HepG2 (cell line): ENCODE measurements around the gene LZTS2. TPM values are rescaled to one million over a fixed set of nuclear protein-coding genes. Genes with fewer than 3 reads are reported as not detected.
A peak's percentile ranks its signal among the peaks of the same experiment; 100 is the strongest.

Experiments
- ATAC-seq: fragments of 200-7000 bp; cut with Tn5 transposase; 3 replicates; pipeline ENCODE4 v1.9.1; 2020; ENCODE audit warnings: mild to moderate bottlenecking, moderate library complexity
- BruUV-seq: library from RNA; stranded (reverse); fragments of 400-500 nt; replicated peaks from 2 replicates; lab custom pipeline; 2021; lab: Mats Ljungman, UMichigan
- CTCF ChIA-PET: fragments of 300-600 bp; formaldehyde crosslinking; extraction: SDS; loops from one replicate; lab custom pipeline; 2021; ENCODE audit warnings: low total read pairs, inconsistent platforms, low intra/inter-chr PET ratio; lab: Yijun Ruan, JAX
- POLR2A ChIA-PET: fragments of 350-600 bp; sonication (Branson Sonifier 250); formaldehyde crosslinking; loops from one replicate; lab custom pipeline; 2020; ENCODE audit warnings: antibody characterized with exemption, inconsistent platforms; lab: Yijun Ruan, JAX
- DNase-seq: peaks from one replicate; pipeline ENCODE4 v3.0.0-alpha.2; 2015; ENCODE audit warnings: low spot score
- FAIRE-seq: peaks from 3 replicates; lab custom pipeline; 2011; peaks lifted over from hg19 to GRCh38; lab: Jason Lieb, UNC
- H2AFZ ChIP-seq: one replicate; pipeline ENCODE4 v1.6.1; 2011; ENCODE audit warnings: low read length, inconsistent platforms
- H3K27ac ChIP-seq: fragments of 300-600 bp; 3 replicates; pipeline ENCODE4 v1.8.0; 2011; ENCODE audit warnings: mixed run types, mild to moderate bottlenecking, mixed read lengths, low read length, inconsistent platforms; ENCODE audit not compliant: insufficient read depth; ENCODE audit errors: extremely low read length
- H3K27me3 ChIP-seq, 2 experiments: fragments of 200-600 bp in 1 of 2; 2 replicates in 1 of 2; 3 replicates in 1 of 2; pipeline versions ENCODE4 v1.6.0 to v1.8.0; 2011; ENCODE audit warnings: low read length in 2 of 2, mild to moderate bottlenecking in 2 of 2, moderate library complexity in 2 of 2, inconsistent platforms in 1 of 2; ENCODE audit not compliant: insufficient read depth in 2 of 2, control insufficient read depth in 1 of 2
- H3K36me3 ChIP-seq, 2 experiments: fragments of 200-600 bp in 1 of 2; replicated peaks in 1 of 2; 2 replicates in 1 of 2; 3 replicates in 1 of 2; pipeline versions ENCODE4 v1.5.1 to v1.8.0; 2011; ENCODE audit warnings: low read length in 2 of 2, inconsistent platforms in 1 of 2; ENCODE audit not compliant: insufficient read depth in 2 of 2, control insufficient read depth in 1 of 2
- H3K4me1 ChIP-seq: 2 replicates; pipeline ENCODE4 v1.5.1; 2012; ENCODE audit warnings: low read length, inconsistent platforms; ENCODE audit not compliant: insufficient read depth
- H3K4me2 ChIP-seq: 2 replicates; pipeline ENCODE4 v1.6.0; 2011; ENCODE audit warnings: low read depth, low read length, inconsistent platforms
- H3K4me3 ChIP-seq, 3 experiments: fragments of 200-600 bp in 1 of 3; sonication (generic), shearing (Covaris generic) in 1 of 3; replicated peaks in 1 of 3; 2 replicates each; pipeline ENCODE4 v1.5.1; 2011 to 2016; ENCODE audit warnings: low read length in 3 of 3, inconsistent platforms in 2 of 3, low read depth in 2 of 3, mild to moderate bottlenecking in 2 of 3, control low read depth in 1 of 3, mixed read lengths in 1 of 3; ENCODE audit not compliant: insufficient read depth in 1 of 3
- H3K79me2 ChIP-seq: one replicate; pipeline ENCODE4 v1.6.1; 2011; ENCODE audit warnings: low read length, inconsistent platforms; ENCODE audit not compliant: insufficient read depth
- H3K9ac ChIP-seq: 2 replicates; pipeline ENCODE4 v1.6.0; 2011; ENCODE audit warnings: mild to moderate bottlenecking, low read depth, low read length, inconsistent platforms; ENCODE audit not compliant: insufficient read depth
- H3K9me3 ChIP-seq: 2 replicates; pipeline ENCODE4 v1.5.1; 2012; ENCODE audit warnings: mild to moderate bottlenecking, low read length
- H4K20me1 ChIP-seq: 2 replicates; pipeline ENCODE4 v1.6.0; 2011; ENCODE audit warnings: inconsistent platforms, mild to moderate bottlenecking, low read length, moderate library complexity; ENCODE audit not compliant: insufficient read depth
- HNRNPUL1 ChIP-seq: fragments of 200-400 bp; formaldehyde crosslinking; IDR thresholded peaks from 2 replicates; pipeline ENCODE4 v1.6.1; 2017; ENCODE audit warnings: low read depth, mild to moderate bottlenecking, low read length, moderate library complexity
- HOXA9 ChIP-seq: sonication (generic); formaldehyde crosslinking; IDR thresholded peaks from 2 replicates; pipeline ENCODE4 v1.8.1; 2022; ENCODE audit warnings: missing genetic modification reagents, mild to moderate bottlenecking, moderate library complexity, borderline replicate concordance
- POLR2AphosphoS5 ChIP-seq: IDR thresholded peaks from 2 replicates; pipeline ENCODE4 v1.6.1; 2012; ENCODE audit warnings: low read depth, low read length
- RBFOX2 ChIP-seq: fragments of 200-400 bp; formaldehyde crosslinking; IDR thresholded peaks from 2 replicates; pipeline ENCODE4 v1.6.1; 2017; ENCODE audit warnings: low read depth, mild to moderate bottlenecking, low read length
- REL ChIP-seq: sonication (generic); formaldehyde crosslinking; conservative IDR thresholded peaks from 2 replicates; pipeline ENCODE4 v1.8.0; 2022; ENCODE audit warnings: mild to moderate bottlenecking, missing genetic modification reagents, moderate library complexity
- SMC3 ChIP-seq: IDR thresholded peaks from 2 replicates; pipeline ENCODE4 v1.6.1; 2011; ENCODE audit warnings: low read length, improper control_type of control experiment
- ZFX ChIP-seq: sonication (generic); formaldehyde crosslinking; IDR thresholded peaks from 2 replicates; pipeline ENCODE4 v1.4.0; 2020; ENCODE audit warnings: mild to moderate bottlenecking, low read depth, missing genetic modification reagents, moderate library complexity
- ZNF10 ChIP-seq: sonication (generic); formaldehyde crosslinking; IDR thresholded peaks from 2 replicates; pipeline ENCODE4 v1.4.0; 2020; ENCODE audit warnings: mild to moderate bottlenecking, low read depth, missing genetic modification reagents, borderline replicate concordance
- ZNF570 ChIP-seq: sonication (generic); formaldehyde crosslinking; IDR thresholded peaks from 2 replicates; pipeline ENCODE4 v1.4.0; 2020; ENCODE audit warnings: mild to moderate bottlenecking, missing genetic modification reagents, borderline replicate concordance
- ZNF83 ChIP-seq: sonication (generic); formaldehyde crosslinking; IDR thresholded peaks from 2 replicates; pipeline ENCODE4 v1.4.0; 2020; ENCODE audit warnings: missing genetic modification reagents, mild to moderate bottlenecking, borderline replicate concordance
- WGBS: methylation state at CpG from one replicate; pipeline ENCODE4 v1.1.6; 2017; ENCODE audit warnings: low lambda C conversion rate; 5-methylcytosine and 5-hydroxymethylcytosine counted together
- in situ Hi-C: cut with HindIII; loops from 2 replicates; pipeline ENCODE4 v1.10.0; 2017; ENCODE audit warnings: low pct_unique_long_range_greater_than_20kb; ENCODE audit not compliant: extremely low pct_ligation_motif_present
- intact Hi-C: fragments of 100-400 bp; cut with micrococcal nuclease; formaldehyde crosslinking; loops from one replicate; pipeline ENCODE4 v1.10.0; 2022; ENCODE audit not compliant: unreplicated experiment
- polyA plus RNA-seq, 8 experiments: library from polyadenylated mRNA; depleted of rRNA in 3 of 8; stranded (reverse) in 7 of 8; unstranded in 1 of 8; fragments of >200 nt; fragmentation: Illumina TruSeq in 4 of 8; extraction: Trizol in 4 of 8; gene quantifications; 2 replicates each; pipeline versions ENCODE4 v1.2.1 to v1.2.3, GENCODE V29; 2011 to 2016; ENCODE audit warnings: low read depth in 4 of 8, missing spikeins in 1 of 8, mixed read lengths in 1 of 8; ENCODE audit not compliant: insufficient read depth in 1 of 8
- total RNA-seq, 5 experiments: library from RNA; depleted of rRNA; stranded (reverse); fragments of >200 nt; fragmentation: Illumina TruSeq; extraction: Trizol; gene quantifications; 2 replicates each; pipeline ENCODE4 v1.2.3, GENCODE V29; 2016; ENCODE audit warnings: low read depth in 1 of 5
- TF ChIP-seq, protein P1 (sequence below): sonication (generic); formaldehyde crosslinking; IDR thresholded peaks from 2 replicates; pipeline ENCODE4 v1.5.1; 2020; ENCODE audit warnings: missing genetic modification reagents, mild to moderate bottlenecking, borderline replicate concordance

Gene LZTS2
- total and polyA plus RNA-seq, 2 of the 13 experiments (the other 11 are each of a cell fraction or from before 2014, with no cell fraction given): 43.6 to 65.6 TPM

- TF ChIP-seq, protein P1, sequence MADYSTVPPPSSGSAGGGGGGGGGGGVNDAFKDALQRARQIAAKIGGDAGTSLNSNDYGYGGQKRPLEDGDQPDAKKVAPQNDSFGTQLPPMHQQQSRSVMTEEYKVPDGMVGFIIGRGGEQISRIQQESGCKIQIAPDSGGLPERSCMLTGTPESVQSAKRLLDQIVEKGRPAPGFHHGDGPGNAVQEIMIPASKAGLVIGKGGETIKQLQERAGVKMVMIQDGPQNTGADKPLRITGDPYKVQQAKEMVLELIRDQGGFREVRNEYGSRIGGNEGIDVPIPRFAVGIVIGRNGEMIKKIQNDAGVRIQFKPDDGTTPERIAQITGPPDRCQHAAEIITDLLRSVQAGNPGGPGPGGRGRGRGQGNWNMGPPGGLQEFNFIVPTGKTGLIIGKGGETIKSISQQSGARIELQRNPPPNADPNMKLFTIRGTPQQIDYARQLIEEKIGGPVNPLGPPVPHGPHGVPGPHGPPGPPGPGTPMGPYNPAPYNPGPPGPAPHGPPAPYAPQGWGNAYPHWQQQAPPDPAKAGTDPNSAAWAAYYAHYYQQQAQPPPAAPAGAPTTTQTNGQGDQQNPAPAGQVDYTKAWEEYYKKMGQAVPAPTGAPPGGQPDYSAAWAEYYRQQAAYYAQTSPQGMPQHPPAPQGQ: no peak
- TF ChIP-seq ZNF83 (CRISPR knock-in tag): no peak
- no peak for TF ChIP-seq HNRNPUL1
- peak; percentile 7; the same call in 1 of the 2 replicates for TF ChIP-seq POLR2AphosphoS5
- no peak for TF ChIP-seq SMC3
- TF ChIP-seq, all 625 proteins: peak for 2
These were observed 22.2 kb upstream of the LZTS2 start (continued) for GRCh38 chr10:100977436-100977835.

GRCh38 chr10:100978121-100978900 is 21.3 kb upstream of the LZTS2 start:
- intact Hi-C loops: no loop called here
- FAIRE-seq (no peak), DNase-seq (no peak)
- H3K4me2 ChIP-seq: no peak overlapping the region
- H4K20me1 ChIP-seq: no peaks in the 10 kb centered on the region
- no peaks in the 10 kb centered on the region for H3K27me3 ChIP-seq
- no TSS peak for BruUV-seq
- ChIA-PET POLR2A (interaction anchor here (1.7 kb wide), 1 partner anchor 20 kb away, joined by 3 read pairs; no protein-coding TSS in a partner anchor), CTCF (no interaction called here)
- no peak overlapping the region for H2AFZ ChIP-seq
- in situ Hi-C loops: no loop called here
- no peak overlapping the region for H3K27ac ChIP-seq
- H3K9ac ChIP-seq: no peak overlapping the region
- no peak overlapping the region for H3K4me3 ChIP-seq
- H3K79me2 ChIP-seq: peaks cover 11% of the 10 kb centered on the region
- H3K4me1 ChIP-seq: peaks cover 22% of the 10 kb centered on the region
- H3K36me3 ChIP-seq: peaks cover 38 to 84% of the 10 kb centered on the region in 2 experiments
- H3K9me3 ChIP-seq: no peaks in the 10 kb centered on the region
- 95% methylated on average over 13 of the region's 13 CpGs for whole genome bisulfite sequencing
- peak; percentile 9; the same call in 1 of the 2 replicates for TF ChIP-seq POLR2AphosphoS5
- no peak for TF ChIP-seq REL (CRISPR knock-in tag)
- 0 out of 2 replicates have a peak, but pooled peaks have one; percentile 35 for TF ChIP-seq RBFOX2
- no peak for TF ChIP-seq ZNF570 (CRISPR knock-in tag)
- no peak for TF ChIP-seq HOXA9 (CRISPR knock-in tag)
- TF ChIP-seq ZNF10 (CRISPR knock-in tag): no peak
- TF ChIP-seq ZFX (CRISPR knock-in tag): no peak
- TF ChIP-seq, protein P1: no peak
- TF ChIP-seq, all 625 proteins: peak for 2
- no peak for ATAC-seq
